ENCODE data around the gene TH. TPM values are rescaled to one million over a fixed set of nuclear protein-coding genes. Genes with fewer than 3 reads are reported as not detected.

The TH gene
- total RNA-seq: not detected

GRCh38 chr11:2171591-2172003 is at the start of gene TH:
Gene TH, minus strand, starts transcription at chr11:2171815. Its CDS starts 29 bp downstream, at chr11:2171786.
- Histone ChIP-seq H3K9ac (ENCODE audit: low read depth in 1 of 3, low read length in 3 of 3) (no peak within 1 kb of the TSS), H3K27ac (ENCODE audit: low read depth, low read length) (no peak within 1 kb of the TSS), H3K36me3 (ENCODE audit: control insufficient read depth in 3 of 3, insufficient read depth in 3 of 3, low read length in 3 of 3) (no peaks in the 10 kb centered on the region), H3K4me3 (ENCODE audit: low read length in 3 of 3) (no peak within 1 kb of the TSS), H3K4me1 (ENCODE audit: control insufficient read depth in 3 of 3, insufficient read depth in 3 of 3, low read length in 3 of 3) (no peaks in the 10 kb centered on the region), H3K27me3 (ENCODE audit: control insufficient read depth in 3 of 3, insufficient read depth in 3 of 3, low read length in 3 of 3) (peaks cover 26 to 46% (median 37%) of the 10 kb centered on the region in 3 donors), H3K9me3 (ENCODE audit: control insufficient read depth in 3 of 3, low read length in 3 of 3) (no peaks in the 10 kb centered on the region)

- no peaks in the 10 kb centered on the region for H3K36me3 ChIP-seq (ENCODE audit: control insufficient read depth in 3 of 3, insufficient read depth in 3 of 3, low read length in 3 of 3)
- no peak overlapping the region for H3K9ac ChIP-seq (ENCODE audit: low read depth in 1 of 3, low read length in 3 of 3)
- no peaks in the 10 kb centered on the region for H3K4me1 ChIP-seq (ENCODE audit: control insufficient read depth in 3 of 3, insufficient read depth in 3 of 3, low read length in 3 of 3)
- H3K4me3 ChIP-seq (ENCODE audit: low read length in 3 of 3): no peak overlapping the region
- H3K9me3 ChIP-seq (ENCODE audit: control insufficient read depth in 3 of 3, low read length in 3 of 3): peaks cover 0 to 2% (median 0%) of the 10 kb centered on the region in 3 donors
- H3K27ac ChIP-seq (ENCODE audit: low read depth, low read length): no peak overlapping the region
- H3K27me3 ChIP-seq (ENCODE audit: control insufficient read depth in 3 of 3, insufficient read depth in 3 of 3, low read length in 3 of 3): peaks cover 23 to 29% (median 27%) of the 10 kb centered on the region in 3 donors
Measured at GRCh38 chr11:2221024-2221423, 49.4 kb upstream of the TH start.

DNA sequence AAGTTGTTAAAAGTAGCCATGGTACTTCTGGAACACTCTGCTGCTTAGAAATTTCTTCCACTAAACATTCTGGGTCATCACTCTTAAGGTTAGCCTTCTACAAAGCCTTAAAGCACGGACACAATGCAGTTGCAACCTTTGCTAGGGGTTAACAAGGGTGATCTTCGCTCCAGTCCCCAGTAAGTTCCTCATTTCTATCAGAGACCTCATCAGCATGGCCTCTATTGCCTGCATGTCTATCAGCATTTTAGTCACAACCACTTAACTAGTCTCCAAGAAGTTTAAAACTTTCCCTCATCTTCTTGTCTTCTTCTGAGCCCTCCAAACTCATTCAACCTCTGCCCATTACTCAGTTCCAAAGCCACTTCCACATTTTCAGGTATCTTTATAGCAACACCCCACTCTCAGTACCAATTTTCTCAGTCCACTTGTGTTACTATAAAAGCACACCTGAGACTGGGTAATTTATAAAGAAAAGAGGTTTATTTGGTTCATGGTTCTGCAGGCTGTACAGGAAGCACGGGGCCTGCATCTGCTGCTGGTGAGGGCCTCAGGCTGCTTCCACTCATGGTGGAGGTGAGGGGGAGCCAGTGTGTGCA is 48.7 kb upstream of the TH start:
- Histone ChIP-seq H3K4me3 (ENCODE audit: low read length in 3 of 3) (no peak overlapping the region), H3K9me3 (ENCODE audit: control insufficient read depth in 3 of 3, low read length in 3 of 3) (peaks cover 0 to 2% (median 0%) of the 10 kb centered on the region in 3 donors), H3K27me3 (ENCODE audit: control insufficient read depth in 3 of 3, insufficient read depth in 3 of 3, low read length in 3 of 3) (peaks cover 23 to 31% (median 30%) of the 10 kb centered on the region in 3 donors), H3K27ac (ENCODE audit: low read depth, low read length) (no peak overlapping the region), H3K4me1 (ENCODE audit: control insufficient read depth in 3 of 3, insufficient read depth in 3 of 3, low read length in 3 of 3) (no peaks in the 10 kb centered on the region), H3K36me3 (ENCODE audit: control insufficient read depth in 3 of 3, insufficient read depth in 3 of 3, low read length in 3 of 3) (no peaks in the 10 kb centered on the region), H3K9ac (ENCODE audit: low read depth in 1 of 3, low read length in 3 of 3) (no peak overlapping the region)

GRCh38 chr11:2219318-2220017 is 47.9 kb upstream of the TH start:
- H3K9ac ChIP-seq (ENCODE audit: low read depth in 1 of 3, low read length in 3 of 3): no peak overlapping the region
- H3K36me3 ChIP-seq (ENCODE audit: control insufficient read depth in 3 of 3, insufficient read depth in 3 of 3, low read length in 3 of 3): no peaks in the 10 kb centered on the region
- no peak overlapping the region for H3K4me3 ChIP-seq (ENCODE audit: low read length in 3 of 3)
- H3K27ac ChIP-seq (ENCODE audit: low read depth, low read length): no peak overlapping the region
- no peaks in the 10 kb centered on the region for H3K4me1 ChIP-seq (ENCODE audit: control insufficient read depth in 3 of 3, insufficient read depth in 3 of 3, low read length in 3 of 3)
- peaks cover 0 to 2% (median 0%) of the 10 kb centered on the region in 3 donors for H3K9me3 ChIP-seq (ENCODE audit: control insufficient read depth in 3 of 3, low read length in 3 of 3)
- H3K27me3 ChIP-seq (ENCODE audit: control insufficient read depth in 3 of 3, insufficient read depth in 3 of 3, low read length in 3 of 3): peaks cover 23 to 38% (median 31%) of the 10 kb centered on the region in 3 donors

GRCh38 chr11:2218031-2218633 is 46.5 kb upstream of the TH start:
- H3K9me3 ChIP-seq (ENCODE audit: control insufficient read depth in 3 of 3, low read length in 3 of 3): peaks cover 0 to 2% (median 0%) of the 10 kb centered on the region in 3 donors
- H3K36me3 ChIP-seq (ENCODE audit: control insufficient read depth in 3 of 3, insufficient read depth in 3 of 3, low read length in 3 of 3): no peaks in the 10 kb centered on the region
- no peaks in the 10 kb centered on the region for H3K4me1 ChIP-seq (ENCODE audit: control insufficient read depth in 3 of 3, insufficient read depth in 3 of 3, low read length in 3 of 3)
- H3K27ac ChIP-seq (ENCODE audit: low read depth, low read length): no peak overlapping the region
- H3K27me3 ChIP-seq (ENCODE audit: control insufficient read depth in 3 of 3, insufficient read depth in 3 of 3, low read length in 3 of 3): peaks cover 23 to 38% (median 32%) of the 10 kb centered on the region in 3 donors
- H3K4me3 ChIP-seq (ENCODE audit: low read length in 3 of 3): no peak overlapping the region
- H3K9ac ChIP-seq (ENCODE audit: low read depth in 1 of 3, low read length in 3 of 3): no peak overlapping the region

- Histone ChIP-seq H3K9me3 (ENCODE audit: control insufficient read depth in 3 of 3, low read length in 3 of 3) (no peaks in the 10 kb centered on the region), H3K4me1 (ENCODE audit: control insufficient read depth in 3 of 3, insufficient read depth in 3 of 3, low read length in 3 of 3) (no peaks in the 10 kb centered on the region), H3K4me3 (ENCODE audit: low read length in 3 of 3) (no peak overlapping the region), H3K27me3 (ENCODE audit: control insufficient read depth in 3 of 3, insufficient read depth in 3 of 3, low read length in 3 of 3) (peaks cover 23 to 38% (median 32%) of the 10 kb centered on the region in 3 donors), H3K9ac (ENCODE audit: low read depth in 1 of 3, low read length in 3 of 3) (no peak overlapping the region), H3K36me3 (ENCODE audit: control insufficient read depth in 3 of 3, insufficient read depth in 3 of 3, low read length in 3 of 3) (no peaks in the 10 kb centered on the region), H3K27ac (ENCODE audit: low read depth, low read length) (no peak overlapping the region)
Measured at GRCh38 chr11:2217211-2218030, 45.8 kb upstream of the TH start.

DNA sequence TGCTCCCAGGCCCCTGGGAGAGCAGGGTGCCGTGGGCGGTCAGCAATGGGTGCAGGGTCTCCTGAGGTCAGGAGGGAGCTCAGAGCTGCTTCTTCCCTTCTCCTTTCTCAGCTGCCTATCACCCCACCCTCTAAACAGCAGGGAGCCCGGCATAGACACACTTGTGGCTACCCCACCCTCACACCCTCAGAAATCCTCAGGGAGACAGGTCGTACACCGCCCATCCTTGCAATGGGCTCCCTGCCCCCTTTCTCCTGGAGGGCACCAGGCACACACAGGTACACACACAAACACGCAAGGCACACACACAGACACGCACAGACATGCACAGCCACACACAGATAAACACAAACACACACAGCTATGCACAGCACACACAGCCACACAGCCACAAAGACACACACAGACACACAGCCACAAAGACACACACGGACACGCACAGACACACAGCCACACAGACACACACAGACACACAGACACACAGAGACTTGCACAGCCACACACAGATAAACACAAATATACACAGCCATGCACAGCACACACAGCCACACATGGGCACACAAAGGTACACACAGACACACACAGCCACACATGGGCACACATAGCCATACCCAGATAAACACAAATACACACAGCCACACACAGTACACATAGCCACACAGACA is 44.9 kb upstream of the TH start:
- H3K27me3 ChIP-seq (ENCODE audit: control insufficient read depth in 3 of 3, insufficient read depth in 3 of 3, low read length in 3 of 3): peaks cover 20 to 34% (median 30%) of the 10 kb centered on the region in 3 donors

GRCh38 chr11:2215561-2216399 is 44.2 kb upstream of the TH start:
- H3K36me3 ChIP-seq (ENCODE audit: control insufficient read depth in 3 of 3, insufficient read depth in 3 of 3, low read length in 3 of 3): no peaks in the 10 kb centered on the region
- no peaks in the 10 kb centered on the region for H3K4me1 ChIP-seq (ENCODE audit: control insufficient read depth in 3 of 3, insufficient read depth in 3 of 3, low read length in 3 of 3)
- H3K27me3 ChIP-seq (ENCODE audit: control insufficient read depth in 3 of 3, insufficient read depth in 3 of 3, low read length in 3 of 3): peaks cover 24 to 40% (median 35%) of the 10 kb centered on the region in 3 donors
- H3K27ac ChIP-seq (ENCODE audit: low read depth, low read length): no peak overlapping the region
- no peak overlapping the region for H3K9ac ChIP-seq (ENCODE audit: low read depth in 1 of 3, low read length in 3 of 3)
- H3K9me3 ChIP-seq (ENCODE audit: control insufficient read depth in 3 of 3, low read length in 3 of 3): no peaks in the 10 kb centered on the region
- no peak overlapping the region for H3K4me3 ChIP-seq (ENCODE audit: low read length in 3 of 3)

More for the DNA sequence above, 44.9 kb upstream of the TH start:
- no peaks in the 10 kb centered on the region for H3K36me3 ChIP-seq (ENCODE audit: control insufficient read depth in 3 of 3, insufficient read depth in 3 of 3, low read length in 3 of 3)
- no peaks in the 10 kb centered on the region for H3K4me1 ChIP-seq (ENCODE audit: control insufficient read depth in 3 of 3, insufficient read depth in 3 of 3, low read length in 3 of 3)
- no peak overlapping the region for H3K27ac ChIP-seq (ENCODE audit: low read depth, low read length)
- no peak overlapping the region for H3K9ac ChIP-seq (ENCODE audit: low read depth in 1 of 3, low read length in 3 of 3)
- H3K4me3 ChIP-seq (ENCODE audit: low read length in 3 of 3): no peak overlapping the region
- no peaks in the 10 kb centered on the region for H3K9me3 ChIP-seq (ENCODE audit: control insufficient read depth in 3 of 3, low read length in 3 of 3)

- H3K27ac ChIP-seq (ENCODE audit: low read depth, low read length): no peak overlapping the region
- H3K4me1 ChIP-seq (ENCODE audit: control insufficient read depth in 3 of 3, insufficient read depth in 3 of 3, low read length in 3 of 3): no peaks in the 10 kb centered on the region
- no peak overlapping the region for H3K9ac ChIP-seq (ENCODE audit: low read depth in 1 of 3, low read length in 3 of 3)
- no peak overlapping the region for H3K4me3 ChIP-seq (ENCODE audit: low read length in 3 of 3)
- peaks cover 30 to 46% (median 41%) of the 10 kb centered on the region in 3 donors for H3K27me3 ChIP-seq (ENCODE audit: control insufficient read depth in 3 of 3, insufficient read depth in 3 of 3, low read length in 3 of 3)
- no peaks in the 10 kb centered on the region for H3K9me3 ChIP-seq (ENCODE audit: control insufficient read depth in 3 of 3, low read length in 3 of 3)
- no peaks in the 10 kb centered on the region for H3K36me3 ChIP-seq (ENCODE audit: control insufficient read depth in 3 of 3, insufficient read depth in 3 of 3, low read length in 3 of 3)
Measured at GRCh38 chr11:2215230-2215560, 43.6 kb upstream of the TH start.
